GM18520 (cell line): ENCODE results near the gene RPL38.

Source experiments
- ATAC-seq: cut with Tn5 transposase; IDR thresholded peaks from one replicate; pipeline ENCODE4 v1.9.1; 2021; ENCODE audit not compliant: unreplicated experiment

The RPL38 gene

DNA sequence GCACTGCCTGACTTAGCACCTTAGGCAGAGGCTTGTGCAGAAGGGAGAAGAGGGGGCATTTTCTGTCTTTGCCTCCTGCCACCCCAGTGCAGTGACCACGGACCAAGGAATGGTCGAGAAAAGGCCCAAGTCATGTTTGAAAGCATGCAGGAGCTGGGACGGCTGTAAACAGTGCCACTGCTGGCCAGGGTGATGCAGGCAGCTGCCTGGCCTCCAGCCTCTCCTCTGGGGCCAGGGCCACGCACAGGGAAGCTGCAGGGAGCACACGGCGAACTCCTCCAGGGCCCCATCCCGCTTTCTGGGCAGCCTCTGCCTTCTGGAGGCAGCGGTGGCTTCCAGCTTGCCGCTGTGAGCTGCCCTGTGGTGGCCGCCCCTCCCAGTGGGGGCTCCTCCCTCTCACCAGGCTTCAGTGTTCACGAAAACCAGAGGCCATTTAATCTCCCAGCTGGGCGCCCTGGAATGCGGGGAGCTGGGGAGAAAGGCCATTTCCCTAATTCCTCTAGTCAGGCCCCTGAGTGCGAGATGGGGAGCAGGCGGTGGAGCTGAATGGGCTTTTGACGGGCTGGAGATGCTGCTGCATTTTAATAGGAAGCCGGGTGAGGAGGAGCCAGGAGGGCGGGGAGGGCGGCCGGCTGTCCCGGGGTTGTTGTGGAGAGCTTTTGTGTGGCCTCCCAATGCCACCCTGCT, 41.8 kb downstream of the RPL38 start:
- ATAC-seq, result no peak

DNA sequence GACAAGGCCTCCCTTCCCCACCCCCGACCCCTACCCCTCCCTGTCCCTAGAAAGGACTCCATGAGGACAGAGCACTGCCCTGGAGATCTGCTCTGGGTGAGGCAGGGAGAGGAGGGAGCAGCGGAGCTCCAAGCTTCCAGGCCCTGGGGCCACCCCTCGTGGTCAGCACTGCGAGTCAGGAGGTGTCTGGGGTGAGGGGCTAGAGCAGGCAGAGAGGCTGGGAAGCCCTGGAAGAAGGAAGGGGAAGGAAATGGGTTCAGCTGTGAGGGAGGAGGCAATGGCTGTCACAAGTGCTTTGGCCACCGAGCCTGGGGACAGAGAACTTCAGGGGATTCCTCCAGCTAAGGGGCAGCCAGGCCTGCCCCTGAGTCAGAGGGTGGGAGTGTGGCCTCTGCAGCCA, 42.4 kb downstream of the RPL38 start:
- no peak for ATAC-seq

- no peak for ATAC-seq
These were observed 46.3 kb downstream of the RPL38 start for GRCh38 chr17:74249590-74250270.

DNA sequence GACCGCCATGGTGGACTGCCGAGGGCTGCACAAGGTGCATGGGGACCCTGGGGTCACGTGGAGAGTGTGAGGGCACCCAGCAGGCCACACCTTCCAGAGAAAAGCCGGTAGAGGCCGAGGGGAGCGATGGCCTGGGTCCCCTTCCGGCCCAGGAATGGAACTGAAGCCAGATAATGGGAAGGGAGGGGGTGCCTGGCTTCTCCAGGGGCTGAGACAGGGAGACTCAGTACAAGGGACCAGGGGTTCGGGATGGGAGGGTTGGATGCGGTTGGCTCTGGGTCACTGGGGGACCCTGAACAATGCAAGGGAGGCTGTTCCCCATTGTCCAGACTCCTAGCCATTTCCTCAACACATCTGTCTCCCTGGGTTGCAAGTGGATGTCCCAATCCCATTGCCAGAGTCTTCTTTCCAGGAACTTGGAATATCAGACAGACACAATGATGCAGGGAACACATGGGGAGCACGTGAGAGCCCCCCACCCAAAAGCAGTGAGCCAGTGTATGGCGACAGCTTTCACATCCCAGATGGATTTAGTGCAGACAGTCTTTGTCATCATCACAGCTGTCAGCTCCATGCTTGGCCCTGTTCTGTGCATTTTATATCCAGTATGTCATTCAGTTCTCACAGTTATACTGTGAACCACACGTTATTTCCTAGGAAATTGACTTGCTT, 47.0 kb downstream of the RPL38 start:
- no peak for ATAC-seq

DNA sequence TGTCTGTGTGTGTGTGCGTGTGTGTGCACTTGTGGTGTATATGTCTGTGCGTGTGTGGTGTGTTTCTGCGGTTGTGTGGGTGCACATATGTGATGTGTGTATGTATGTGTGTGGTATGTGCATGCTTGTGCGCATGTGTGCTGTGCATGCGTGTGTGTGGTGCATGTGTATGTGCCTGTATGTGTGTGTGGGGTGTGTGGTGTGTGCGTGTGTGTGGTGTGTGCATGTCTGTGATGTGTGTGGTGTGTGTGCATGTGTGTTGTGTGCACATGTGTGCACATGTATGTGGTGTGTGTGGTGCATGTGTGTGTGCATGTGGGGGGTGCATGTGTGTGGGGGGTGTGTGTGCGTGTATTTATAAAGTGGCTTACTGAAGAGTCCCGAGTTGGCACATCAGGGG, 47.6 kb downstream of the RPL38 start:
- no peak for ATAC-seq

DNA sequence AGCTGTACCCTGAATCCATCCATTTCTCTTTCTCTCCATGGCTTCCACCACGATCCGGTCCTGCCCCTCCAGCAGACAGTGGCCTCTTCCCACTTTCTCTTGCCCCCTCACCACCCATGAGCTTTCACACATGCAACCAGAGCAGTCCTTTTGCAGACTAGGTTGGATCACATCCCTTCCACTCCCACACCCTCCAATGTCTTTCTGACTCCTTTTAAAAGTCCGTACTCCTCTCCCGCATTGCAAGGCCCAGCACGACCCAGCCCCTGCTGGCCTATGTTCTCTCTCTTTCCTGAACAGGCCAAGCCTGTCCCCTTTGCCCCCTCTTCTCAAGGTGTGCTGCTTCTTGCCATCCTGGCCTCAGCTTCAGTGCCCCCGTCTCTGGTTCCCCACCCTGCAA, 48.1 kb downstream of the RPL38 start:
- no peak for ATAC-seq

DNA sequence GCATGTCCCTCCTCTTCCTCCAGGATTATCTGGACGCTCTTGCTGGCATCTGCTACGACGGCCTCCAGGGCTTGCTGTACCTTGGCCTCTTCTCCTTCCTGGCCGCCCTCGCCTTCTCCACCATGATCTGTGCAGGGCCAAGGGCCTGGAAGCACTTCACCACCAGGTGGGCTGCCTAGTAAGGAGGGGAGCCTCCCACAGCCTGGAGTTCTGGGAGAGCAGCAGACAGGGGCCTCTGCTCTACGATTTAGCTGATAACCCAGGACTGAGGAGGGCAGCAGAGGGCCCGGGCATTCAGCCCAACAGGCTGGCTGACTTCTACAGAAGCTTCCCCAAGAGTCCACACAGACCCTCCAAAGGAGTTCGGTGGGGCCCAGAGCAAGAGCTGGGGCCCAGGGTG, 48.7 kb downstream of the RPL38 start:
- ATAC-seq, result no peak

DNA sequence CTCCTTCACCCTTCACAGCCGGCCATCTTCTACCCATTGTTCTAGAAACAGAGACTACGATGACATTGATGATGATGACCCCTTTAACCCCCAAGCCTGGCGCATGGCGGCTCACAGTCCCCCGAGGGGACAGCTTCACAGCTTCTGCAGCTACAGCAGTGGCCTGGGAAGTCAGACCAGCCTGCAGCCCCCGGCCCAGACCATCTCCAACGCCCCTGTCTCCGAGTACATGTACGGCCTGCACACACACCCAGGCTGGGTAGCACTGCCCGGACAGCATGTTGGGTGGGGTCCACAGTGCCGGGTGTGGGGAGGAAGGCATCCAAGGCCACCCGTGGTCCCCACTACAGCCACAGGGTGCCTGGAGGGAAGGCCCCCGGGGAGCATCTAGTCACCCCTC, 49.6 kb downstream of the RPL38 start:
- ATAC-seq, result no peak

- ATAC-seq, result no peak
These were observed 53.8 kb downstream of the RPL38 start for GRCh38 chr17:74257311-74257710.

GRCh38 chr17:74259667-74260524, 56.4 kb downstream of the RPL38 start:
- no peak for ATAC-seq
